NCI-H82 treated with DMSO at 0.1 percent for 48 hours (cell line): ENCODE results near the gene HUWE1.
"Not testable (repeated sequence)": the region's sequence is repeated elsewhere in the genome, so short reads cannot be mapped to it uniquely, and the experiment has no call there.

Experiments used
- DNase-seq: peaks from one replicate; lab custom pipeline; 2025; ENCODE audit not compliant: unreplicated experiment; lab: John Stamatoyannopoulos, UW

The HUWE1 gene

DNA sequence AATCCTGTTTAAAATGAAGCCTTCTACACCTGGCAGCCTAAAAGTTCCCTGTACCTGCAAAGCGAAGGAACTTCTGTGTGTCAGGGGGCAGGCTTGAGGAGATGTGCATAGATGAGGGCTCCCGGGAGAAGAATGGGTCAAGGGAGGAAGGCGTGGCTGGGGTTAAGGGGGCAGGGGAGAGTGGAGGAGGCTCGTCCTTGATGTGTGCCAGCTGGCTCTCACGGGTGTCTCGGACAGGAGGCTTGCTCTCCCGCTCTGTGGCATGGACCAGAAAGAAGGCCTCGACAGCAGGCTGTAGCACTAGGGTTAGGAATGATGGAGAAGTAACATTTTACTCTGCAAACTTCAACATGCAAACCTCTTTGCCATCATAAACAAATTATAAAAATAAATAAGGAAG, 147.7 kb downstream of the HUWE1 start:
- no peak for DNase-seq

DNA sequence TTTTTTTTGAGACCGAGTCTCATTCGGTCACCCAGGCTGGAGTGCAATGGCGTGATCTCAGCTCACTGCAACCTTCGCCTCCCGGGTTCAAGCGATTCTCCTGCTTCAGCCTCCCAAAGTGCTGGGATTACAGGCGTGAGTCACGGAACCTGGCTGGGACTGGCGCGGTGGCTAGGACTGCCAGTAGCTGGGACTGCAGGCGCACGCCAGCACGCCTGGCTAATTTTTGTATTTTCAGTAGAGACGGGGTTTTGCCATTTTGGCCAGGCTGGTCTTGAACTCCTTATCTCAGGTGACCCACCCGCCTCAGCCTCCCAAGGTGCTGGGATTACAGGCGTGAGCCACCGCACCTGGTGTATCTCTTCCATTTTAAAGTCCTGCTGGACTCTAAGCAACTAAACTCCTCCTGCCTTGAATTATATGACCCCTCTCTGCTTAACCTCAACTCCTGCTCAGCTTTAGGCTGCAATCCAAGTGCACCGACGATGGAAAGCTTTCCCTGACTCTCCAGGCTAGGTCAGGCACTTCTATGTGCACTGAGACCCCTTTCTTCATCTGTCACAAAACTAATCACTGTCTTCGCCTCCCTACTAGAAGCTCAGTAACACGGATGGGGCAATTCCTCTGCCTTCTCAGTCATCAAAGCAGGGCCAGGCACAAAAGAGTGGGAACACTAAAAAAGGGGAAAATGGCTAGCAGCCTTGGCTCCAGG, 155.1 kb downstream of the HUWE1 start:
- not testable (repeated sequence) for DNase-seq

DNA sequence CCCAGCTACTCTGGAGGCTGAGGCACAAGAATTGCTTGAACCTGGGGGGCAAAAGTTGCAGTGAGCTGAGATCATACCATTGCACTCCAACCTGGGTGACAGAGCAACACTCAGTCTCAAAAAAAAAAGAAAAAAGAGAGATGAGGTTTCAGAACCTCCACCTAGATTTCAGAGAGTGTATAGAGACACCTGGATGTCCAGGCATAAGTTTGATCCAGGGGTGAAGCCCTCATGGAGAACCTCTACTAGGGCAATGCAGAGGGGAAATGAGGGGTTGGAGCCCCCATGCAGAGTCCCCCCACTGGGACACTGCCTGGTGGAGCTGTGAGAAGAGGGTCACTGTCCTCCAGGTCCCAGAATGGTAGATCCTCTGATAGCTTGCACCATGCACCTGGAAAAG, 159.5 kb downstream of the HUWE1 start:
- DNase-seq = no peak

GRCh38 chrX:53511322-53511721, 175.2 kb downstream of the HUWE1 start:
- no peak for DNase-seq

DNA sequence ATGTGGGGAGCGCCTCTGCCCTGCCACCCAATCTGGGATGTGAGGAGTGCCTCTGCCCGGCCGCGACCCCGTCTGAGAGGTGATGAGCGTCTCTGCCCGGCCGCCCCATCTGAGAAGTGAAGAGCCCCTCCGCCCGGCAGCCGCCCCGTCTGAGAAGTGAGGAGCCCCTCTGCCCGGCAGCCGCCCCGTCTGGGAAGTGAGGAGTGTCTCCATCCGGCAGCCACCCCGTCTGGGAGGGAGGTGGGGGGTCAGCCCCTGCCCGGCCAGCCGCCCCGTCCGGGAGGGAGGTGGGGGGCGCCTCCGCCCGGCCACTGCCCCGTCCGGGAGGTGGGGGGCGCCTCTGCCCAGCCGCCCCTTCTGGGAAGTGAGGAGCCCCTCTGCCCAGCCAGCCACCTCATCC, 182.5 kb downstream of the HUWE1 start:
- not testable (repeated sequence) for DNase-seq

DNA sequence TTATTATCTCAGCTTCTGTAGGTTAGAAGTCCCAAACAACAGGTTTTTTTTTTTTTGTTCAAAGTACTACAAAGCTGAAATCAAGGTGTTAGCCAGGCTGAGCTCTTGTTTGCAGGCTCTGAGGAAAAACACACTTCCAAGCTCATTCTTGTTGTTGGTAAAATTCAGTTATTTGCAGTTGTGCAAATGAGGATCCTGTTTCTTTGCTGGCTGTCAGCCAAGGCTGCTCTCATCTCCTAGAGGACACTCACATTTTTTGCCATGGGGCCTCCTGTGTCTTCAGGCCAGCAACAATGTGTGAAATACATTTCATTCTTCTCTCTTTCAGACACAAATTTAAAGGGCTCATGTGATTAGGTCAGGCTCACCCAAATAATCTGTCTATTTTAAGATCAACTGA, 192.1 kb downstream of the HUWE1 start:
- no peak for DNase-seq

DNA sequence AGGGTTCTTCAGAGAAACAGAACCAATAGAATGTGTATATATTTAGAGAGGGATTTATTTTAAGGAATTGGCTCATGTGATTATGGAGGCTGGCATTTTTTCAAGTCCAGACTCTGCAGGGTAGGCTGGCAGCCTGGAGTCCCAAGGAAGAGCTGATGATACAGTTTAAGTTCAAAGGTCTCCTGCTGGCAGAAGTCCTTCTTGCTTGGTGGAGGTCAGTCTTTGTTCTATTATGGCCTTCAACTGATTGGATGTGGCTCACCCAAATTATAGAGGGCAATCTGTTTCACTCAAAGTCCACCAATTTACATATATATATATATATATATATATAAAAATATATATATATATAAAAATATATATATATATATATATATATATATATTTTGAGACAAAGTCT, 200.2 kb downstream of the HUWE1 start:
- no peak for DNase-seq

DNA sequence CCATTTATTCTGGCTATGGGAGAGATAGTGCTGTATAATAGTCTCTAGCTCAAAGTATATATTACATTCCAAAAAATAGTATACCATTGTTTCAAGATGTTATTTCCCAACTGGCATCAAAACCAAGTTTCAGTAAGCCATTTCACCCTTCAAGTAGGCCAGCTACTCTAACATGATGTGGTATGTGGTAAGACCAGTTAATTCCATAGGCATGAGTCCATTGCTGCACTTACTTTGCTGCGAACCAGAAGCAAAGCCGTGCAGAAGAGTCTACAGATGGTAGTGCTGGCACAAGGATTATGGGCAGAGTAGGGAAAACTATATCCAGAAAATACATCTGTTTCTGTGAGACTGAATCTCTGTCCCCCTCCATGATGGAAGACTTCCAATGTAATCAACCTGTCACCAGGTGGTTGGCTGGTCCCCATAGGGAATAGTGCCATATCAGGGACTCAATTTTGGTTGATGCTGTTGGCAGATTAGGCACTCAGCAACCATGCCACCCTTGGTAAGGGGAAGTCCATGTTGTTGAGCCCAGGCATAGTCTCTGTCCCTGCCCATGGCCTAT, 202.6 kb downstream of the HUWE1 start:
- DNase-seq = no peak

GRCh38 chrX:53483416-53483815, 203.1 kb downstream of the HUWE1 start:
- DNase-seq = no peak
